HepG2 (cell line): Measurements from ENCODE around the gene ZNF624. TPM values are rescaled to one million over a fixed set of nuclear protein-coding genes. Genes with fewer than 3 reads are reported as not detected.

Experiments
- HNRNPUL1 ChIP-seq: fragments of 200-400 bp; formaldehyde crosslinking; IDR thresholded peaks from 2 replicates; pipeline ENCODE4 v1.6.1; 2017; ENCODE audit warnings: low read depth, mild to moderate bottlenecking, low read length, moderate library complexity
- ISL2 ChIP-seq: sonication (generic); formaldehyde crosslinking; IDR thresholded peaks from 2 replicates; pipeline ENCODE4 v1.5.0; 2020; ENCODE audit warnings: missing genetic modification reagents
- MIER2 ChIP-seq: IDR thresholded peaks from 2 replicates; pipeline ENCODE4 v1.6.1; 2016; ENCODE audit warnings: missing biosample characterization, missing genetic modification reagents
- SOX13 ChIP-seq, 3 experiments: fragments of 450-650 bp in 1 of 3; sonication (generic) in 1 of 3; formaldehyde crosslinking in 1 of 3; IDR thresholded peaks in 2 of 3; conservative IDR thresholded peaks in 1 of 3; 2 replicates each; pipeline versions ENCODE4 v1.5.0 to v1.6.1; 2016 to 2020; ENCODE audit warnings: antibody characterized with exemption in 1 of 3, mild to moderate bottlenecking in 1 of 3, missing compliant biosample characterization in 1 of 3, missing genetic modification reagents in 1 of 3, moderate library complexity in 1 of 3
- SSRP1 ChIP-seq: IDR thresholded peaks from 2 replicates; pipeline ENCODE4 v1.6.1; 2016; ENCODE audit warnings: control low read depth
- XBP1 ChIP-seq: sonication (generic); formaldehyde crosslinking; IDR thresholded peaks from 2 replicates; pipeline ENCODE4 v1.5.0; 2020; ENCODE audit warnings: missing genetic modification reagents
- ZFP90 ChIP-seq: sonication (generic); formaldehyde crosslinking; IDR thresholded peaks from 2 replicates; pipeline ENCODE4 v1.8.0; 2022; ENCODE audit warnings: missing genetic modification reagents, mild to moderate bottlenecking, inconsistent platforms, borderline replicate concordance
- ZFYVE20 ChIP-seq: sonication (generic); formaldehyde crosslinking; IDR thresholded peaks from 2 replicates; pipeline ENCODE4 v1.8.0; 2023; ENCODE audit warnings: low read depth, mild to moderate bottlenecking, moderate library complexity, missing genetic modification reagents, borderline replicate concordance
- ZNF484 ChIP-seq: sonication (generic); formaldehyde crosslinking; IDR thresholded peaks from 2 replicates; pipeline ENCODE4 v1.5.1; 2020; ENCODE audit warnings: mild to moderate bottlenecking, low read depth, missing genetic modification reagents, borderline replicate concordance
- ZNF670 ChIP-seq: sonication (generic); formaldehyde crosslinking; IDR thresholded peaks from 2 replicates; pipeline ENCODE4 v1.8.0; 2022; ENCODE audit warnings: mild to moderate bottlenecking, missing genetic modification reagents, borderline replicate concordance
- ZNF746 ChIP-seq: sonication (generic); formaldehyde crosslinking; IDR thresholded peaks from 2 replicates; pipeline ENCODE4 v1.8.0; 2022; ENCODE audit warnings: mild to moderate bottlenecking, missing genetic modification reagents
- ZNF761 ChIP-seq: sonication (generic); formaldehyde crosslinking; conservative IDR thresholded peaks from 2 replicates; pipeline ENCODE4 v1.4.0; 2020; ENCODE audit warnings: mild to moderate bottlenecking, missing genetic modification reagents
- ZNF776 ChIP-seq: sonication (generic); formaldehyde crosslinking; IDR thresholded peaks from 2 replicates; pipeline ENCODE4 v1.4.0; 2020; ENCODE audit warnings: mild to moderate bottlenecking, missing genetic modification reagents
- ZNF780A ChIP-seq: sonication (generic); formaldehyde crosslinking; IDR thresholded peaks from 2 replicates; pipeline ENCODE4 v1.8.0; 2022; ENCODE audit warnings: mild to moderate bottlenecking, missing genetic modification reagents, moderate library complexity
- ZNF816 ChIP-seq: sonication (generic); formaldehyde crosslinking; IDR thresholded peaks from 2 replicates; pipeline ENCODE4 v1.8.0; 2022; ENCODE audit warnings: missing genetic modification reagents, mild to moderate bottlenecking, borderline replicate concordance
- polyA plus RNA-seq, 8 experiments: library from polyadenylated mRNA; depleted of rRNA in 3 of 8; stranded (reverse) in 7 of 8; unstranded in 1 of 8; fragments of >200 nt; fragmentation: Illumina TruSeq in 4 of 8; extraction: Trizol in 4 of 8; gene quantifications; 2 replicates each; pipeline versions ENCODE4 v1.2.1 to v1.2.3, GENCODE V29; 2011 to 2016; ENCODE audit warnings: low read depth in 4 of 8, missing spikeins in 1 of 8, mixed read lengths in 1 of 8; ENCODE audit not compliant: insufficient read depth in 1 of 8
- total RNA-seq, 5 experiments: library from RNA; depleted of rRNA; stranded (reverse); fragments of >200 nt; fragmentation: Illumina TruSeq; extraction: Trizol; gene quantifications; 2 replicates each; pipeline ENCODE4 v1.2.3, GENCODE V29; 2016; ENCODE audit warnings: low read depth in 1 of 5
- TF ChIP-seq, protein P1 (sequence below): sonication (generic); formaldehyde crosslinking; IDR thresholded peaks from 2 replicates; pipeline ENCODE4 v1.5.0; 2020; ENCODE audit warnings: mild to moderate bottlenecking, missing genetic modification reagents, borderline replicate concordance
- TF ChIP-seq, protein P2 (sequence below): sonication (generic); formaldehyde crosslinking; IDR thresholded peaks from 2 replicates; pipeline ENCODE4 v1.5.1; 2020; ENCODE audit warnings: mild to moderate bottlenecking, moderate library complexity, missing genetic modification reagents
- TF ChIP-seq, protein P3 (sequence below): sonication (generic); formaldehyde crosslinking; IDR thresholded peaks from 2 replicates; pipeline ENCODE4 v1.9.0; 2021; ENCODE audit warnings: missing genetic modification reagents, borderline replicate concordance

The ZNF624 gene
- total and polyA plus RNA-seq, 2 of the 13 experiments (the other 11 are each of a cell fraction or from before 2014, with no cell fraction given): 0.75 to 3.5 TPM

DNA sequence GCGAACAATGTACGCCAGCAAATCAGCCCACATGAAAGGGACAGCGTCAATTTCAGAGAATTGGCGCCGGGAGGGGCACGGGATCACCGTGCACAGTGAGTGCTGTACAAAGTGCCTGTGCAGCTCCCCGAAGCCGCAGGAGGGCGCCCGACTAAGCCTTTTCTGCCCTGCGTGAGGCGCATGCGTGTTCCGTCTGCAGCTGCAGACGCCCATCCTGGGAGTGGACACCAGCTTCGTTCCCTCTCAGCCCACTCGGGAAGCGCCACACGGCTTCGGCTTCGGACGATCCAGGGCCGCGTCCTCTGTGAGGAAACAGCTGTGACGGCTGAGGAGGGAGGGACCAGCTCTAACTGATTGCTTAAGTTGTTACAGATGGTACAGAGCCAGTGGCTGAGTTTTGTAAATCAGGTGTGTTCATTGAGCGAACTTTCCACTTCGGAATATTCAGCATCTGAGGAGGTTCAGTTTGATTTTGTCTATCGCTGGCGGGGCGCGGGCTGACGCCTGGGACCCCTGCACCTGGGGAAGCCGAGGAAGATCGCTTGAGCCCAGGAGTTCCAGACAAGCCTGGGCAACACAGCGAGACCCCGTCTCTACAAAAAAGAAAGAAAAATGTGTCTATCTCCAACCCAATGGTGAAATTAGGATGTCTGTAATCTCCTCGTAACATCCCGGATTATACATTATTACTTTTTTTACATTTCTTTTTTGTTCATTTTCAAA, 69.2 kb downstream of the ZNF624 start (continued):
- no peak for TF ChIP-seq ISL2
- no peak for TF ChIP-seq ZNF780A (CRISPR knock-in tag)
- TF ChIP-seq, protein P1, sequence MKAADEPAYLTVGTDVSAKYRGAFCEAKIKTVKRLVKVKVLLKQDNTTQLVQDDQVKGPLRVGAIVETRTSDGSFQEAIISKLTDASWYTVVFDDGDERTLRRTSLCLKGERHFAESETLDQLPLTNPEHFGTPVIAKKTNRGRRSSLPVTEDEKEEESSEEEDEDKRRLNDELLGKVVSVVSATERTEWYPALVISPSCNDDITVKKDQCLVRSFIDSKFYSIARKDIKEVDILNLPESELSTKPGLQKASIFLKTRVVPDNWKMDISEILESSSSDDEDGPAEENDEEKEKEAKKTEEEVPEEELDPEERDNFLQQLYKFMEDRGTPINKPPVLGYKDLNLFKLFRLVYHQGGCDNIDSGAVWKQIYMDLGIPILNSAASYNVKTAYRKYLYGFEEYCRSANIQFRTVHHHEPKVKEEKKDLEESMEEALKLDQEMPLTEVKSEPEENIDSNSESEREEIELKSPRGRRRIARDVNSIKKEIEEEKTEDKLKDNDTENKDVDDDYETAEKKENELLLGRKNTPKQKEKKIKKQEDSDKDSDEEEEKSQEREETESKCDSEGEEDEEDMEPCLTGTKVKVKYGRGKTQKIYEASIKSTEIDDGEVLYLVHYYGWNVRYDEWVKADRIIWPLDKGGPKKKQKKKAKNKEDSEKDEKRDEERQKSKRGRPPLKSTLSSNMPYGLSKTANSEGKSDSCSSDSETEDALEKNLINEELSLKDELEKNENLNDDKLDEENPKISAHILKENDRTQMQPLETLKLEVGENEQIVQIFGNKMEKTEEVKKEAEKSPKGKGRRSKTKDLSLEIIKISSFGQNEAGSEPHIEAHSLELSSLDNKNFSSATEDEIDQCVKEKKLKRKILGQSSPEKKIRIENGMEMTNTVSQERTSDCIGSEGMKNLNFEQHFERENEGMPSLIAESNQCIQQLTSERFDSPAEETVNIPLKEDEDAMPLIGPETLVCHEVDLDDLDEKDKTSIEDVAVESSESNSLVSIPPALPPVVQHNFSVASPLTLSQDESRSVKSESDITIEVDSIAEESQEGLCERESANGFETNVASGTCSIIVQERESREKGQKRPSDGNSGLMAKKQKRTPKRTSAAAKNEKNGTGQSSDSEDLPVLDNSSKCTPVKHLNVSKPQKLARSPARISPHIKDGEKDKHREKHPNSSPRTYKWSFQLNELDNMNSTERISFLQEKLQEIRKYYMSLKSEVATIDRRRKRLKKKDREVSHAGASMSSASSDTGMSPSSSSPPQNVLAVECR (CRISPR knock-in tag): peak; percentile 21; the same call in 1 of the 2 replicates
- TF ChIP-seq SSRP1 (CRISPR knock-in tag): no peak
- TF ChIP-seq, protein P2, sequence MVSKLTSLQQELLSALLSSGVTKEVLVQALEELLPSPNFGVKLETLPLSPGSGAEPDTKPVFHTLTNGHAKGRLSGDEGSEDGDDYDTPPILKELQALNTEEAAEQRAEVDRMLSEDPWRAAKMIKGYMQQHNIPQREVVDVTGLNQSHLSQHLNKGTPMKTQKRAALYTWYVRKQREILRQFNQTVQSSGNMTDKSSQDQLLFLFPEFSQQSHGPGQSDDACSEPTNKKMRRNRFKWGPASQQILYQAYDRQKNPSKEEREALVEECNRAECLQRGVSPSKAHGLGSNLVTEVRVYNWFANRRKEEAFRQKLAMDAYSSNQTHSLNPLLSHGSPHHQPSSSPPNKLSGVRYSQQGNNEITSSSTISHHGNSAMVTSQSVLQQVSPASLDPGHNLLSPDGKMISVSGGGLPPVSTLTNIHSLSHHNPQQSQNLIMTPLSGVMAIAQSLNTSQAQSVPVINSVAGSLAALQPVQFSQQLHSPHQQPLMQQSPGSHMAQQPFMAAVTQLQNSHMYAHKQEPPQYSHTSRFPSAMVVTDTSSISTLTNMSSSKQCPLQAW (CRISPR knock-in tag): peak; percentile 58; the same call in 1 of the 2 replicates
- TF ChIP-seq ZNF670: no peak
- TF ChIP-seq XBP1 (CRISPR knock-in tag): no peak
- TF ChIP-seq MIER2: 0 out of 2 replicates have a peak, but pooled peaks have one; percentile 17
- TF ChIP-seq ZNF776 (CRISPR knock-in tag): no peak
- no peak for TF ChIP-seq ZFYVE20 (CRISPR knock-in tag)
- 0 out of 2 replicates have a peak, but pooled peaks have one; percentile 41 for TF ChIP-seq ZNF761 (CRISPR knock-in tag)
- no peak for TF ChIP-seq ZNF816 (CRISPR knock-in tag)
- no peak for TF ChIP-seq ZNF484 (CRISPR knock-in tag)
- TF ChIP-seq ZNF746 (CRISPR knock-in tag): no peak
- no peak for TF ChIP-seq SOX13 (IDR thresholded peaks at IDR 0.05)
- peak in 1 of 2 experiments; percentile 24; a peak in 1 of 4 replicates for TF ChIP-seq SOX13 (CRISPR knock-in tag; conservative IDR thresholded peaks at IDR 0.05 in 1 of 2, IDR thresholded peaks at IDR 0.05 in 1 of 2)
- TF ChIP-seq HNRNPUL1: no peak
- TF ChIP-seq, protein P3, sequence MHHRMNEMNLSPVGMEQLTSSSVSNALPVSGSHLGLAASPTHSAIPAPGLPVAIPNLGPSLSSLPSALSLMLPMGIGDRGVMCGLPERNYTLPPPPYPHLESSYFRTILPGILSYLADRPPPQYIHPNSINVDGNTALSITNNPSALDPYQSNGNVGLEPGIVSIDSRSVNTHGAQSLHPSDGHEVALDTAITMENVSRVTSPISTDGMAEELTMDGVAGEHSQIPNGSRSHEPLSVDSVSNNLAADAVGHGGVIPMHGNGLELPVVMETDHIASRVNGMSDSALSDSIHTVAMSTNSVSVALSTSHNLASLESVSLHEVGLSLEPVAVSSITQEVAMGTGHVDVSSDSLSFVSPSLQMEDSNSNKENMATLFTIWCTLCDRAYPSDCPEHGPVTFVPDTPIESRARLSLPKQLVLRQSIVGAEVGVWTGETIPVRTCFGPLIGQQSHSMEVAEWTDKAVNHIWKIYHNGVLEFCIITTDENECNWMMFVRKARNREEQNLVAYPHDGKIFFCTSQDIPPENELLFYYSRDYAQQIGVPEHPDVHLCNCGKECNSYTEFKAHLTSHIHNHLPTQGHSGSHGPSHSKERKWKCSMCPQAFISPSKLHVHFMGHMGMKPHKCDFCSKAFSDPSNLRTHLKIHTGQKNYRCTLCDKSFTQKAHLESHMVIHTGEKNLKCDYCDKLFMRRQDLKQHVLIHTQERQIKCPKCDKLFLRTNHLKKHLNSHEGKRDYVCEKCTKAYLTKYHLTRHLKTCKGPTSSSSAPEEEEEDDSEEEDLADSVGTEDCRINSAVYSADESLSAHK (CRISPR knock-in tag): no peak
- no peak for TF ChIP-seq ZFP90 (CRISPR knock-in tag)
